ENCODE results near the gene CUX1.
"Not testable (repeated sequence)": the region's sequence is repeated elsewhere in the genome, so short reads cannot be mapped to it uniquely, and the experiment has no call there.

The CUX1 gene

DNA sequence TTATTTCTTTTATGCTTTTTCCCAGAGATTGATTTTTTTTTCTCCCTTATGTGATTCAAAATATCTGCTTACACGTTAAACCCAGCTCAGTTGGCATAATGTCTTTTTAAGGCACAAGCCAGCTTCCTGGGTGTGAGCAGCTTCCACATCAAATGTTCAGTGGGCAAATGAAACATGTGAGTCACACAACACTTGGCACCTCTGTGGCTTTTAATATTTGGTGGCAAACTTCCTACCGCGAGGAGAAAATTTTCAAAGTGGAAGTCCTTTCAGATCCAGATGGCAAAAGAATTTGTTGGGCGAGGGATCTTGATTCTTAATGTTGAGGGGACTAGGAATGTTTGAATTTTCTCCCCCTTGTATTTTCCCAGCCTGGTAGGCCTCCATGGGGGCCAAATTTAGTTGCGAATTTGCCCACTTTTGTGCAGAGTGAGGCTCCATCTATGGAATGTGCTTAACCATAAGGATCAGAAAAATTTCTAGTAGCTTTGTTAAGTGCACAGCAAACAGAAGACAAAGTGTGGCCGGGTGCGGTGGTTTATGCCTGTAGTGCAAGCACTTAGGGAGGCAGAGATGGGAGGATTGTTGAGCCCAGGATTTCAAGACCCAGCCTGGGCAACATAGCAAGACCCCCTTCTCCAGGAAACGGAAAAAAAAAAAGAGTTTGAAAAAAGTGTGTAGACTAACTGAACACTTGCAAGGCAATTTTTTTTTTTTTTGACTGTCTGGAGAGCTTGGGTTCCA, 31.0 kb downstream of the CUX1 start:
- no peak overlapping the region for H3K4me3 ChIP-seq (ENCODE audit: low read depth, low read length)
- TF ChIP-seq, protein P1, sequence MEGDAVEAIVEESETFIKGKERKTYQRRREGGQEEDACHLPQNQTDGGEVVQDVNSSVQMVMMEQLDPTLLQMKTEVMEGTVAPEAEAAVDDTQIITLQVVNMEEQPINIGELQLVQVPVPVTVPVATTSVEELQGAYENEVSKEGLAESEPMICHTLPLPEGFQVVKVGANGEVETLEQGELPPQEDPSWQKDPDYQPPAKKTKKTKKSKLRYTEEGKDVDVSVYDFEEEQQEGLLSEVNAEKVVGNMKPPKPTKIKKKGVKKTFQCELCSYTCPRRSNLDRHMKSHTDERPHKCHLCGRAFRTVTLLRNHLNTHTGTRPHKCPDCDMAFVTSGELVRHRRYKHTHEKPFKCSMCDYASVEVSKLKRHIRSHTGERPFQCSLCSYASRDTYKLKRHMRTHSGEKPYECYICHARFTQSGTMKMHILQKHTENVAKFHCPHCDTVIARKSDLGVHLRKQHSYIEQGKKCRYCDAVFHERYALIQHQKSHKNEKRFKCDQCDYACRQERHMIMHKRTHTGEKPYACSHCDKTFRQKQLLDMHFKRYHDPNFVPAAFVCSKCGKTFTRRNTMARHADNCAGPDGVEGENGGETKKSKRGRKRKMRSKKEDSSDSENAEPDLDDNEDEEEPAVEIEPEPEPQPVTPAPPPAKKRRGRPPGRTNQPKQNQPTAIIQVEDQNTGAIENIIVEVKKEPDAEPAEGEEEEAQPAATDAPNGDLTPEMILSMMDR (IDR thresholded peaks at IDR 0.05; ENCODE audit: borderline replicate concordance, insufficient read depth, low read depth, low read length): no peak

DNA sequence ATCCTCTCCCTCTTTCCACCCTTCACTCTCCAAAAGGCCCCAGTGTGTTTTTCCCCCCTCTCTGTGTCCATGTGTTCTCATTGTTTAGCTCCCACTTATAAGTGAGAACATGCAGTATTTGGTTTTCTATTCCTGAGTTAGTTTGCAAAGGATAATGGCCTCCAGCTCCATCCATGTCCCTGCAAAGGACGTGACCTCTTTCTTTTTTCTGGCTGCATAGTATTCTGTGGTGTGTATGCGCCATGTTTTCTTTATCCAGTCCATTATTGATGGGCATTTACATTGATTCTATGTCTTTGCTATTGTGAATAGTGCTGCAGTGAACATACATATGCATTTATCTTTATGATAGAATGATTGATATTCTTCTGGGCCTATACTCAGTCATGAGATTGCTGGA, 31.9 kb downstream of the CUX1 start:
- H3K4me3 ChIP-seq (ENCODE audit: low read depth, low read length): not testable (repeated sequence)

DNA sequence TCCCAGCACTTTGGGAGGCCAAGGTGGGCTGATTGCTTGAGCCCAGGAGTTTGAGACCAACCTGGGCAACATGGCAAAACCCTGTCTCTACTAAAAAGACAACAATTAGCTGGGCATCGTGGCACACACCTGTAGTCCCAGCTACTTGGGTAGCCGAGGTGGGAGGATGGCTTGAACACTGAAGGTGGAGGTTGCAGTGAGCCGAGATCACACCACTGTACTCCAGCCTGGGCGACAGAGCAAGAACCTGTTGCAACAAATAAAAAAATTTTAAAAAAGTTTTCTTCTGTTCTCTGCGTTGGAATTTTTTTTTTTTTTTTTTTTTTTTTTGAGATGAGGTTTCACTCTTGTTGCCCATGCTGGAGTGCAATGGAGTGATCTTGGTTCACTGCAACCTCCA, 34.9 kb downstream of the CUX1 start:
- H3K4me3 ChIP-seq (ENCODE audit: low read depth, low read length): not testable (repeated sequence)

DNA sequence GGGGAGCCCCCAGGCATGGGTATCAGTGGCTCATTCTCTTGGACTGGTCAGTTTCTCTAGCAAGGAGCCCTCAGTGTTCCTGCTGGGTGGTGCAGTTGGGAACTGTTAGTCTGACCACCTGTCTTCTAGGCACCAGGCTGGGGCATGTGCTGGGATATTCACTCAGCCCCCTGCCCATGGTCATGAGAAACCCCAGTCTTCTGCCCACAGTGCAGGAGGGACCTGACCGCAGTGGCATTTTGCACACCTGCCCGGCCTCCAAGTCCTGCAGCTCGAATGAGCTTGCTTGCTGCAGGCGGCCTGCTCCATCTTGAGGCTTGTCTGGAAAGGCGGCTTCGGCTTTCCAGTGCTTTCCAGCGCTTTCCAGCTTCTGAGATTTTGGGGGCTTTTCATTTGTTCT, 36.3 kb downstream of the CUX1 start:
- TF ChIP-seq, protein P1 (IDR thresholded peaks at IDR 0.05; ENCODE audit: borderline replicate concordance, insufficient read depth, low read depth, low read length): no peak
- no peak overlapping the region for H3K4me3 ChIP-seq (ENCODE audit: low read depth, low read length)

DNA sequence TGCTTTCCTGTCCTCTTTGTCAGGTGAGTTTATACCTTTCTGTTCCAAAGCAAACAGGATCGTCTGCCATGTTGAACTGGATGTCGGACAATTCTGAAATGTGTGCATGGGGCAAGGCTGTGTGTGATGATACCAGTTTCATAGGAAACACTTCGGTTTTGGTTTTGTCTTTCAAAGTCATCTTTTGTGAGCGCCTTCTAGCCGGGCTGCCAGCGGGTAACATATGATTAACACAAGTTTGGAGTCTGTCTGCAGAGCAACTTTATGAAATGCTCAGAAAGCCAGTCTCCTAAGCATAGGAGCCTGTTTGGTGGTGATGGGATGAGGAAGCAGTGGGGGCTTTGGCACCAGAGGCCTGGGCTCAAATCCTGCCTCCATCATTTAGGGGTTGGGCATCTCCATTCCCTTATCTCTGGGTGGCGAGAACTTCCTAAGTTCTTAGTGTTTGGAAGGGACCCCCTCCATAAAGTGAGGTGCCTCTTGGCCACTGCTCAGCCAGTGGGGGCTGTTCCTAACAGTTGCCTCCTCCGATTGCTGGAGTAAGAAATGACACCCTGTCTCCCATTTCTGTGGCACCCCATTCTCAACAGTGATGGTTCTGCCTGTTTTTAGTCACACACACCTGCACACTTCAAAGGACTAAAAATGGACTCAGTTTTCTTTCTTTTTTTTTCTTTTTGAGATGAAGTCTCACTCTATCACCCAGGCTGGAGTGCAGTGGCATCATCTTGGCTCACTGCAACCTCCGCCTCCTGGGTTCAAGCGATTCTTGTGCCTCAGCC, 36.8 kb downstream of the CUX1 start:
- TF ChIP-seq, protein P1 (IDR thresholded peaks at IDR 0.05; ENCODE audit: borderline replicate concordance, insufficient read depth, low read depth, low read length): no peak
- H3K4me3 ChIP-seq (ENCODE audit: low read depth, low read length): no peak overlapping the region

DNA sequence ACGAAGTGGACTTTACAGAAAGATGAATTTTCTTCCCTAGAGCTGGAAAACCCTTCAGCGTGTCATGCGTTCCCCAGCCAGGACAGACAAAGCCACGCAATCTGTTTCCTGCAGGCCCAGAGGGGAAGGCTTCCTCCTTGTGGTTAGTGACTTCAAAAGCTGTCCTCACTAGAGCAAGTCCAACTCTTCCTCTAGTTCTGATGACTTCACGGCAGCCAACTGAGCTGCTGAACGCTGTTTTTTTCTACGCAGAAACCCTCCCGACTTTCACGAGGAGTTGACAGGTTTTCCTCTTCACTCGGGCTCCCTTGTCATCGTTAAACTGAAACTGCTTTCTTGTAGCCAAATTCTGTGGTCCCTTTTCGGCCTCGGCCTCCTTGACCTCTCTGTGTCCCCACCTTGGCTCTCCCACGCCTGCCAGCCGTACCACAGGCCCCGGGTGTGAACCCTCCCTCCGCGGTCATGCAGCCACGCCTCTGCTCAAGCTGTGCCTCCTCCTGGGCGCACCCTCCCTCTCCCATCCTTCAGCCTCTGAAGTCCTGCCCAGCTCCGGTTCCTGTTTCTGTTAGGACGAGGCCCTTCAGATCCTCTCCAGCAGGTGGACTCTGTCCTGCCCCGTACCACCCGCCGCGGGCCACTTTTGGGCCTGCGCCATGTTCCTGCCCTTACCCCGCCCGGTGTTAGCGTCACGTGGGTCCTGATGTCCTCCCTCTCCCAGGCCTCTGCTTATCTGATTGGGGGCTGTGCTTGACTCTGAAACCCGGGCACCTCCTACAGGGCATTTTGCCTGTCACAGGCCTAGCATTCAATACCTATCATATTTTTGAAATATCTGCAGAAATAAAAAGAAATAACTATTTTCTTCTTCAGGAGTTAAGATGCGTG, 39.3 kb downstream of the CUX1 start:
- H3K4me3 ChIP-seq (ENCODE audit: low read depth, low read length): peak overlapping the region; percentile 22
- TF ChIP-seq, protein P1 (IDR thresholded peaks at IDR 0.05; ENCODE audit: borderline replicate concordance, insufficient read depth, low read depth, low read length): peak; percentile 53

DNA sequence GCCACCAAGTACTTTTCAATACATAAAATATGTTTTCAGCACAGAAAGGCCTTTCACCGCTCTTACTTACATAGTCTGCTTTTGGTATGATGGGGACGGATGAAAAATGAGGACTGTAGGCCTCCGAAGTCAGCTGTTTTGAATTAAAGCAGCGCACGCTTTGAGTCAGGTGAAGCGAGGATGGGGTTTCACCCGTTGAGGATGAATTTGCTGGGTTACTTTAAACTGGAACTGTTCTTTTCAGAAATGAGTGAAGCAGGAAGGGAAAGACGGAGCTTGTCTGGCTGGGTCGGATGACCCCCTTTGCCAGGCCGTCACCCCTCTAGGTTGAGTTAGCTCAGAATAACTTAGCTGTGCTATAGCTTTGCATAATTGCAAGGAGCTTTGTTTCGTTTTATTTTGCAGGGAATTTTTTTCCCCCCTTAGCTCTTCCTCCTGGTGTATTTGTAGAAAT, 40.0 kb downstream of the CUX1 start:
- peak overlapping the region; percentile 27 for H3K4me3 ChIP-seq (ENCODE audit: low read depth, low read length)
- TF ChIP-seq, protein P1 (IDR thresholded peaks at IDR 0.05; ENCODE audit: borderline replicate concordance, insufficient read depth, low read depth, low read length): no peak
